ENCODE data around the gene FNIP2.
"Not testable (repeated sequence)": the region's sequence is repeated elsewhere in the genome, so short reads cannot be mapped to it uniquely, and the experiment has no call there.

The FNIP2 gene

DNA sequence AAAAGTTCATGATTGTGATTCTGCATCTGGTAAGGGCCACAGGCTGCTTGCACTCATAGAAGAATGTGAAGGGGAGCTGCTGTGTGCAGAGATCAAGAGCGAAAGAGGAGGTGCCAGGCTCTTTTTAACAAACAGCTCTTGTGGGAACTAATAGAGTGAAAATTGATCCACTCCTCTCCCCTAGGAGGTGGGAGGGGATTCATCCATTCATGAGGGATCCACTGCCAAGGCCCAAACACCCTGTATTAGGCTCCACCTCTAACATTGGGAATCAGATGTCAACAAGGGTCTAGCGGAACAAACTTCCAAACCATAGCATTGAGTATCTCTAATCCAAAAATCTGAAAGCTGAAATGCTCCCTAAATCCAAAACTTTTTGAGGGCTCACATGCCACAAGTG, 29.2 kb upstream of the FNIP2 start:
- H3K36me3 ChIP-seq = no peaks in the 10 kb centered on the region
- H3K4me1 ChIP-seq = no peaks in the 10 kb centered on the region
- no peak overlapping the region for H3K4me2 ChIP-seq
- no peak overlapping the region for H3K27ac ChIP-seq
- no peaks in the 10 kb centered on the region for H4K20me1 ChIP-seq
- H3K9ac ChIP-seq = no peak overlapping the region
- no peaks in the 10 kb centered on the region for H3K9me3 ChIP-seq
- H3K4me3 ChIP-seq = no peak overlapping the region
- TF ChIP-seq Cebpa-rat (IDR thresholded peaks at IDR 0.05) = no peak
- no peaks in the 10 kb centered on the region for H3K27me3 ChIP-seq

DNA sequence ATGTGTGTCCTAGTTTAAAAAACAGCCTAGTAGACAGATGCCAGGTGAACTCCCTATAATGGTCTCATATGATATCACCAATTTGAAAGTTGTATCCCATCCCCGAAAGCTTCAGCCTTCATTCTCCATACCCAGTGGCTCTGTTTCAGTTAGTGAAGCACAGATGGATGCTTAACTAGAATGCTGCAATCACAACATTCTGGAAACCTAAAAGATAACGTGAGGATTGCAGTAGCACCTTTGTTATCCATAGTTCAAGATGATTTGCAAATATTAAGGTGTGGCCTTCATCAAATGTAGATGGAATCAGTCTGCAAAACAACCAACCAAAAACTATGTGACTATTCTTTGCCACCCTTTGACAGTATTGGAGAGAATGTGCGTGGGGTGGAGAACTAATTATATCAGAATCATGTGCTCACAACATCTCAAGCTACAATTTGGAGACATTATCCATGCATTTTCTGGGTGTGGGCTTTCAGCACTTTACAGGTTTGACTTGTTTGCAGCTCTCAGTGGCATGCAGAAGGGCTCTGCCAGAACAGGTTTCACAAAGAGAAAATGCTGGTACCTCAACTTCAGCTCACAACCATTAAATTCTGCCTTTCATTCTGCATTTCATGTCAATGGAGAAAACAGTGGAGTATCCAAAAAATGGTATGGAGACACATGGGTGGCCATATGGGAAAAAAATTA, 27.4 kb upstream of the FNIP2 start:
- no peak overlapping the region for H3K4me3 ChIP-seq
- no peak overlapping the region for H3K4me2 ChIP-seq
- no peak overlapping the region for H3K27ac ChIP-seq
- H3K9me3 ChIP-seq = peaks cover 2% of the 10 kb centered on the region; the same call in 1 of the 2 replicates
- H3K36me3 ChIP-seq = no peaks in the 10 kb centered on the region
- H3K9ac ChIP-seq = no peak overlapping the region
- no peak for TF ChIP-seq Cebpa-rat (IDR thresholded peaks at IDR 0.05)
- H3K27me3 ChIP-seq = no peaks in the 10 kb centered on the region
- H3K4me1 ChIP-seq = no peaks in the 10 kb centered on the region
- no peaks in the 10 kb centered on the region for H4K20me1 ChIP-seq

- not testable (repeated sequence) for H3K4me2 ChIP-seq, H3K36me3 ChIP-seq, H3K4me1 ChIP-seq, H3K27ac ChIP-seq, H3K4me3 ChIP-seq, H3K9ac ChIP-seq, H4K20me1 ChIP-seq, H3K27me3 ChIP-seq
- H3K9me3 ChIP-seq = peaks cover 17% of the 10 kb centered on the region
Observed at GRCh38 chr4:158746537-158746936, 22.3 kb upstream of the FNIP2 start.

DNA sequence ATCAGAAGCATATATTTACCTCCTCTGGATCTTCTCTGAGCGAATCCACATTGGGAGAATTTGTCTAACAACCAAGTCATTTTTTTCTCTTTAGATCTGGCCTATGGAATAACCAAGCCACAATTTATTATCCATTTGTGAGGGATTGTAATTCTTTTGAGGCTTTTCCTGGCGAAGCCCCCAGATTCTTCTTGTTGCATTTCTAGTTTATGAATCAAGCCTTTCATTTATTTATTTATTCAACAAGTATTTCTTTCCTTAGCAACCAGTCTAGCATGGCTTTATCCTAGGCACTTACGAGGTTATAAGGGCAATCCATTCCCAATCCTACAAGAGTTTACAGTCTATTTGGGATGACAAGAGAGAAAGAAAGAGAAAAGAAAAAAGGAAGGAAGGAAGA, 18.4 kb upstream of the FNIP2 start:
- no peaks in the 10 kb centered on the region for H3K36me3 ChIP-seq
- no peak overlapping the region for H3K4me2 ChIP-seq
- no peak overlapping the region for H3K4me3 ChIP-seq

GRCh38 chr4:158754385-158755180, 14.2 kb upstream of the FNIP2 start:
- no peak for TF ChIP-seq Cebpa-rat (IDR thresholded peaks at IDR 0.05)
- no peaks in the 10 kb centered on the region for H3K36me3 ChIP-seq
- no peaks in the 10 kb centered on the region for H3K4me1 ChIP-seq
- no peak overlapping the region for H3K4me2 ChIP-seq
- H3K4me3 ChIP-seq = no peak overlapping the region
- no peaks in the 10 kb centered on the region for H4K20me1 ChIP-seq
- H3K9me3 ChIP-seq = peaks cover 9% of the 10 kb centered on the region; the same call in 1 of the 2 replicates
- no peak overlapping the region for H3K9ac ChIP-seq
- H3K27ac ChIP-seq = no peak overlapping the region
- H3K27me3 ChIP-seq = no peaks in the 10 kb centered on the region

More for the DNA sequence above, 18.4 kb upstream of the FNIP2 start:
- no peaks in the 10 kb centered on the region for H3K4me1 ChIP-seq
- H4K20me1 ChIP-seq = no peaks in the 10 kb centered on the region
- no peak overlapping the region for H3K9ac ChIP-seq
- no peak overlapping the region for H3K27ac ChIP-seq
- H3K27me3 ChIP-seq = no peaks in the 10 kb centered on the region
- TF ChIP-seq Cebpa-rat (IDR thresholded peaks at IDR 0.05) = no peak
- peaks cover 17% of the 10 kb centered on the region for H3K9me3 ChIP-seq

DNA sequence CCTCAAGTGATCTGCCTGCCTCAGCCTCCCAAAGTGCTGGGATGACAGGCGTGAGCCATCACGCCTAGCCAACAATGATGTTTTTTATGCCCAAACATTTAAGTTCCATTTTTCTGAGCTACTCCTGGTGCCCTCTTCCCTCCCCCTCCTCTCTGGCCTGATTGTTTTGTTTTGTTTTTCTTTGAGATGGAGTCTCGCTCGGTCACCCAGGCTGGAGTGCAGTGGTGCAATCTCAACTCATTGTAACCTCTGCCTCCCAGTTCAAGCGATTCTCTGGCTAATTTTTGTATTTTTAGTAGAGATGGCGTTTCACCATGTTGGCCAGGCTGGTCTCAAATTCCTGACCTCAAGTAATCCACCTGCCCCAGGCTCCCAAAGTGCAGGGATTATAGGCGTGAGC, 13.0 kb upstream of the FNIP2 start:
- H3K9me3 ChIP-seq, H3K36me3 ChIP-seq, H3K4me3 ChIP-seq, H3K27ac ChIP-seq, H3K4me1 ChIP-seq, H3K9ac ChIP-seq, H3K27me3 ChIP-seq, H4K20me1 ChIP-seq, H3K4me2 ChIP-seq: not testable (repeated sequence)

DNA sequence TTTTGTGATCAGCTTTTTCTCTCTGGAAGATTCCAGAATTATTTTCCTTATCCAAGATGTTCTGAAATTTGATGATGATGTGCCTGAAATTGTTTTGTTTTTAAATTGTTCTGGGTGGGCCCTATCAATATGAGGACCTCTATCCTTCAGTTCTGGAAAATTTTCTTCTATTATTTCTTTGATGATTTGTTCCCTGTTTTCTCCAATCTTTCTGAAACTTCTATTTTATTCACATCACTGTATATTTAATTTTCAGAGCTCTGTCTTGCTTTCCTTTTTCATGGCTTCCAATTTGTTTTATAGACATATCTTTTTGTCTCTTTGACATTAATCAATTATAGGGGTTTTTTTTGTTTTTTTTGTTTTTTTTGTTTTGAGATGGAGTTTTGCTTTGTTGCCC, 12.2 kb upstream of the FNIP2 start:
- no peak for TF ChIP-seq Cebpa-rat (IDR thresholded peaks at IDR 0.05)
- H3K27ac ChIP-seq = no peak overlapping the region
- H3K4me1 ChIP-seq = no peaks in the 10 kb centered on the region

DNA sequence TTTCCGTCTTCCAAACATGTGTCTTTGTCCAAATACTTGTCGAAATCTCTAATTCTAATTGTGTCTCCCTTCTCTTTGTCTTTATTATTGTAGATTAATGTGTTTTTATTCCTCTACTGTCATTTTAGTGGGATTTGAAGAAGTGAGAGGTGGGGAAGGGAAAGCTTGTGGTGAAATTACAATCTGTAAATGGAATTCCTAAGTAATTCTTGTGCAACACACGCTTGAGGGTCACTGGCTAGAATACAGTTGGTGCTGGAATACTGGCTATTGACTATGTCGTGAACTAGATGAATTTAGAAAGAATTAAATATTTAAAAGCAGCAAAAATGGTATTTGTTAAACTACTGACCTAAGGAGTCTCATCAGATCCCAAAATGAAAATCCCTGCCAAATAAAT, 10.7 kb upstream of the FNIP2 start:
- no peak overlapping the region for H3K4me3 ChIP-seq
- H3K27me3 ChIP-seq = no peaks in the 10 kb centered on the region
- H3K4me1 ChIP-seq = no peaks in the 10 kb centered on the region
- H3K4me2 ChIP-seq = no peak overlapping the region
- no peaks in the 10 kb centered on the region for H4K20me1 ChIP-seq
- no peaks in the 10 kb centered on the region for H3K36me3 ChIP-seq
- H3K9me3 ChIP-seq = peaks cover 10% of the 10 kb centered on the region; the same call in 1 of the 2 replicates
- no peak for TF ChIP-seq Cebpa-rat (IDR thresholded peaks at IDR 0.05)
- H3K27ac ChIP-seq = no peak overlapping the region
- no peak overlapping the region for H3K9ac ChIP-seq

More for the DNA sequence above, 12.2 kb upstream of the FNIP2 start:
- no peak overlapping the region for H3K4me3 ChIP-seq
- no peaks in the 10 kb centered on the region for H4K20me1 ChIP-seq
- H3K27me3 ChIP-seq = no peaks in the 10 kb centered on the region
- no peak overlapping the region for H3K9ac ChIP-seq
- H3K36me3 ChIP-seq = no peaks in the 10 kb centered on the region
- peaks cover 10% of the 10 kb centered on the region; the same call in 1 of the 2 replicates for H3K9me3 ChIP-seq
- H3K4me2 ChIP-seq = no peak overlapping the region

DNA sequence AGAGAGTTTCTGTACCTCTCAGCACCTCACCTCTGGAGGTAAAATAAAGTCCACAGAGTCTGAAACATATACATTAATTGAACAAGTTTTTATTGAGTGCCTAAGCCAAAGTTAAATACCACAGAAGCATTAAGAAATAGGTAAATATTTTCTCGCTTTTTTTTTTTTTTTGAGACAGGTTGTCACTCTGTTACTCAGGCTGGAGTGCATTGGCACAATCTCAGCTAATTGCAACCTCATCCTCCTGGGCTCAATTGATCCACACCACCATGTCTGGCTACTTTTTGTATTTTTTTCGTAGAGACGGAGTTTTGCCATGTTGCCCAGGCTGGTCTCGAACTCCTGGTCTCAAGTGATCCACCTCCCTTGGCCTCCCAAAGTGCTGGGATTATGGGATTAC, 10.1 kb upstream of the FNIP2 start:
- no peaks in the 10 kb centered on the region for H4K20me1 ChIP-seq
- H3K36me3 ChIP-seq = no peaks in the 10 kb centered on the region
- H3K9ac ChIP-seq = no peak overlapping the region
- TF ChIP-seq Cebpa-rat (IDR thresholded peaks at IDR 0.05) = no peak
- H3K4me2 ChIP-seq = no peak overlapping the region
- peaks cover 10% of the 10 kb centered on the region; the same call in 1 of the 2 replicates for H3K9me3 ChIP-seq
- H3K4me1 ChIP-seq = no peaks in the 10 kb centered on the region
- no peak overlapping the region for H3K27ac ChIP-seq
- H3K27me3 ChIP-seq = no peaks in the 10 kb centered on the region
- no peak overlapping the region for H3K4me3 ChIP-seq

GRCh38 chr4:158759539-158759938, 9.3 kb upstream of the FNIP2 start:
- not testable (repeated sequence) for H3K4me2 ChIP-seq, H3K9me3 ChIP-seq, H3K27ac ChIP-seq, H4K20me1 ChIP-seq, H3K36me3 ChIP-seq, H3K4me3 ChIP-seq, H3K9ac ChIP-seq, H3K4me1 ChIP-seq, H3K27me3 ChIP-seq

Measured in BLaER1 (cell line).